Stomach (tissue), 4 donors: ENCODE results near the gene COBL.

Source experiments
- CTCF ChIP-seq, 7 experiments: fragments of 450-650 bp in 4 of 7; fragments of 200-600 bp in 3 of 7; sonication (generic) in 3 of 7; IDR thresholded peaks; one replicate each; pipeline ENCODE4 v1.5.1; 2016 to 2019; ENCODE audit warnings: antibody characterized with exemption in 7 of 7, control low read depth in 2 of 7, mild to moderate bottlenecking in 1 of 7
- EP300 ChIP-seq: sonication (generic); formaldehyde crosslinking; IDR thresholded peaks from one replicate; pipeline ENCODE4 v1.6.1; 2017; ENCODE audit warnings: antibody characterized with exemption
- POLR2AphosphoS5 ChIP-seq, 3 donors: sonication (generic); formaldehyde crosslinking; IDR thresholded peaks; one replicate each; pipeline ENCODE4 v1.6.1; 2016; ENCODE audit warnings: antibody characterized with exemption in 3 of 3

- TF ChIP-seq CTCF (IDR thresholded peaks at IDR 0.05) (no peak), EP300 (no peak), POLR2AphosphoS5 (IDR thresholded peaks at IDR 0.05) (no peak)
These were observed 275.8 kb downstream of the COBL start for GRCh38 chr7:51040787-51041186.
